Embryonic facial prominence (tissue), 1 donor: ENCODE measurements around the gene NLRP12.
A peak's percentile ranks its signal among the peaks of the same experiment; 100 is the strongest.
"Not testable (repeated sequence)": the region's sequence is repeated elsewhere in the genome, so short reads cannot be mapped to it uniquely, and the experiment has no call there.

Source experiments
- DNase-seq: peaks from one replicate; pipeline ENCODE4 v3.0.0-alpha.2; 2016; ENCODE audit errors: extremely low spot score

The NLRP12 gene

GRCh38 chr19:53840241-53840640, 16.1 kb upstream of the NLRP12 start:
- not testable (repeated sequence) for DNase-seq

- not testable (repeated sequence) for DNase-seq
Observed at GRCh38 chr19:53838446-53838845, 14.3 kb upstream of the NLRP12 start.

- DNase-seq: not testable (repeated sequence)
Observed at GRCh38 chr19:53832861-53833260, 8.7 kb upstream of the NLRP12 start.

- no peak for DNase-seq
Observed at GRCh38 chr19:53828531-53828930, 4.4 kb upstream of the NLRP12 start.

- DNase-seq: no peak
Observed at GRCh38 chr19:53826876-53827275, 2.8 kb upstream of the NLRP12 start.

- no peak for DNase-seq
Observed at GRCh38 chr19:53823380-53824120, 564 bp downstream of the NLRP12 start.

GRCh38 chr19:53819861-53820260, 4.3 kb downstream of the NLRP12 start:
- no peak for DNase-seq

GRCh38 chr19:53818756-53819155, 5.4 kb downstream of the NLRP12 start:
- no peak for DNase-seq

- DNase-seq: no peak
Observed at GRCh38 chr19:53813996-53814395, 10.1 kb downstream of the NLRP12 start.

- no peak for DNase-seq
Observed at GRCh38 chr19:53812335-53812734, 11.8 kb downstream of the NLRP12 start.

- DNase-seq: no peak
Observed at GRCh38 chr19:53810891-53811290, 13.2 kb downstream of the NLRP12 start.

- no peak for DNase-seq
Observed at GRCh38 chr19:53810187-53810546, 13.9 kb downstream of the NLRP12 start.

GRCh38 chr19:53809518-53810186, 14.5 kb downstream of the NLRP12 start:
- DNase-seq: no peak

- no peak for DNase-seq
Observed at GRCh38 chr19:53808710-53809125, 15.4 kb downstream of the NLRP12 start.

GRCh38 chr19:53801257-53801656, 22.9 kb downstream of the NLRP12 start:
- no peak for DNase-seq

GRCh38 chr19:53795019-53795418, 29.1 kb downstream of the NLRP12 start:
- no peak for DNase-seq

GRCh38 chr19:53792721-53793433, 31.2 kb downstream of the NLRP12 start:
- peak; percentile 35 for DNase-seq

- DNase-seq: no peak
Observed at GRCh38 chr19:53789708-53790678, 34.1 kb downstream of the NLRP12 start.

GRCh38 chr19:53787266-53787665, 36.8 kb downstream of the NLRP12 start:
- no peak for DNase-seq

GRCh38 chr19:53786744-53787143, 37.4 kb downstream of the NLRP12 start:
- no peak for DNase-seq

GRCh38 chr19:53785196-53785889, 38.8 kb downstream of the NLRP12 start:
- no peak for DNase-seq
